HCT116 (cell line): ENCODE results near the gene CORO7. TPM values are rescaled to one million over a fixed set of nuclear protein-coding genes. Genes with fewer than 3 reads are reported as not detected.

Source experiments
- ATAC-seq: fragments of 200-7000 bp; cut with Tn5 transposase; 2 replicates; pipeline ENCODE4 v1.9.1; 2020; ENCODE audit warnings: mild to moderate bottlenecking, moderate library complexity
- BruUV-seq: library from RNA; stranded (reverse); fragments of 400-500 nt; replicated peaks from 2 replicates; lab custom pipeline; 2021; lab: Mats Ljungman, UMichigan
- CTCF ChIA-PET: fragments of 300-600 bp; sonication (Branson Sonifier 250); formaldehyde crosslinking; loops from one replicate; lab custom pipeline; 2021; ENCODE audit warnings: antibody characterized with exemption; lab: Charles Lee
- POLR2A ChIA-PET: fragments of 300-600, 350-600 bp; sonication (Branson Sonifier 250); formaldehyde crosslinking; loops from one replicate; lab custom pipeline; 2021; ENCODE audit warnings: antibody characterized with exemption; lab: Charles Lee
- RAD21 ChIA-PET, 2 experiments: fragments of 300-600 bp; sonication (Branson Sonifier 250); formaldehyde crosslinking; loops; one replicate each; lab custom pipeline; 2023; ENCODE audit warnings: low total read pairs in 2 of 2; ENCODE audit not compliant: uncharacterized antibody in 2 of 2, unreplicated experiment in 2 of 2, low non-redundant PET in 1 of 2; lab: Charles Lee
- DNase-seq: peaks from one replicate; pipeline ENCODE4 v3.0.0-alpha.2; 2010; ENCODE audit warnings: low read depth, low spot score
- H2AFZ ChIP-seq: fragments of 200-600 bp; shearing (Covaris generic), sonication (generic); 2 replicates; pipeline ENCODE4 v1.6.1; 2017; ENCODE audit warnings: low read depth, mixed run types, mixed read lengths, antibody characterized with exemption, low read length; ENCODE audit not compliant: poor library complexity, severe bottlenecking
- H3K27ac ChIP-seq: 2 replicates; pipeline ENCODE4 v1.5.1; 2012; ENCODE audit warnings: low read depth, low read length
- H3K27me3 ChIP-seq: fragments of 200-600 bp; sonication (generic); 2 replicates; pipeline ENCODE4 v1.6.1; 2016; ENCODE audit warnings: mixed run types, low read length, mixed read lengths; ENCODE audit not compliant: insufficient read depth
- H3K36me3 ChIP-seq, 2 experiments: fragments of 200-500 bp in 1 of 2; fragments of 200-600 bp in 1 of 2; sonication (Bioruptor generic) in 1 of 2; sonication (generic) in 1 of 2; 2 replicates each; pipeline versions ENCODE4 v1.5.1 to v1.6.1; 2014 to 2016; ENCODE audit warnings: low read length in 2 of 2, inconsistent platforms in 1 of 2, mixed read lengths in 1 of 2, mixed run types in 1 of 2; ENCODE audit not compliant: insufficient read depth in 2 of 2, control insufficient read depth in 1 of 2
- H3K4me1 ChIP-seq, 2 experiments: fragments of 200-600 bp in 1 of 2; sonication (generic) in 1 of 2; 2 replicates each; pipeline versions ENCODE4 v1.5.1 to v1.6.1; 2012 to 2017; ENCODE audit warnings: low read length in 2 of 2, inconsistent platforms in 1 of 2, mild to moderate bottlenecking in 1 of 2, mixed read lengths in 1 of 2, mixed run types in 1 of 2, moderate library complexity in 1 of 2; ENCODE audit not compliant: insufficient read depth in 2 of 2, control insufficient read depth in 1 of 2
- H3K4me2 ChIP-seq: fragments of 200-600 bp; sonication (generic); 2 replicates; pipeline ENCODE4 v1.6.1; 2017; ENCODE audit warnings: mixed run types, low read length, mixed read lengths
- H3K4me3 ChIP-seq, 2 experiments: fragments of 200-600 bp in 1 of 2; sonication (generic) in 1 of 2; replicated peaks in 1 of 2; 2 replicates each; pipeline ENCODE4 v1.5.1; 2011 to 2016; ENCODE audit warnings: low read length in 2 of 2, control low read depth in 1 of 2, low read depth in 1 of 2, mild to moderate bottlenecking in 1 of 2, mixed read lengths in 1 of 2, mixed run types in 1 of 2
- H3K79me2 ChIP-seq: fragments of 200-600 bp; sonication (generic); 2 replicates; pipeline ENCODE4 v1.6.1; 2017; ENCODE audit warnings: mild to moderate bottlenecking, mixed run types, low read length, moderate library complexity, mixed read lengths; ENCODE audit not compliant: insufficient read depth
- H3K9ac ChIP-seq: fragments of 200-600 bp; sonication (generic); 2 replicates; pipeline ENCODE4 v1.6.1; 2016; ENCODE audit warnings: low read length, mixed read lengths
- H3K9me2 ChIP-seq: fragments of 200-600 bp; sonication (generic), shearing (Covaris generic); 2 replicates; pipeline ENCODE4 v1.6.1; 2017; ENCODE audit warnings: mixed run types, mild to moderate bottlenecking, moderate library complexity; ENCODE audit not compliant: insufficient read depth
- H3K9me3 ChIP-seq, 2 experiments: fragments of 200-500 bp in 1 of 2; fragments of 200-600 bp in 1 of 2; sonication (Bioruptor generic) in 1 of 2; sonication (generic) in 1 of 2; 2 replicates each; pipeline ENCODE4 v1.6.1; 2014 to 2017; ENCODE audit warnings: low read length in 2 of 2, mixed read lengths in 2 of 2, inconsistent platforms in 1 of 2, low read depth in 1 of 2, mild to moderate bottlenecking in 1 of 2, mixed run types in 1 of 2, moderate library complexity in 1 of 2; ENCODE audit not compliant: control insufficient read depth in 1 of 2, insufficient read depth in 1 of 2
- H4K20me1 ChIP-seq: fragments of 200-600 bp; sonication (generic), shearing (Covaris generic); 2 replicates; pipeline ENCODE4 v1.6.1; 2017; ENCODE audit warnings: mixed run types, mild to moderate bottlenecking, moderate library complexity; ENCODE audit not compliant: insufficient read depth
- ATF3 ChIP-seq: IDR thresholded peaks from 2 replicates; pipeline ENCODE4 v1.6.1; 2012
- MAX ChIP-seq: IDR thresholded peaks from 2 replicates; pipeline ENCODE4 v1.6.1; 2012
- POLR2A ChIP-seq: IDR thresholded peaks from 2 replicates; pipeline ENCODE4 v1.7.0; 2011; ENCODE audit warnings: borderline replicate concordance; ENCODE audit not compliant: insufficient read depth, insufficient read length; ENCODE audit errors: extremely low read depth
- POLR2AphosphoS5 ChIP-seq: IDR thresholded peaks from 2 replicates; pipeline ENCODE4 v1.6.1; 2011; ENCODE audit warnings: mild to moderate bottlenecking, low read depth, low read length, moderate library complexity
- SIN3A ChIP-seq: IDR thresholded peaks from 2 replicates; pipeline ENCODE4 v1.6.1; 2012; ENCODE audit warnings: low read depth
- SRF ChIP-seq: IDR thresholded peaks from 2 replicates; pipeline ENCODE4 v1.6.1; 2012; ENCODE audit warnings: low read depth
- ZBTB33 ChIP-seq: IDR thresholded peaks from 2 replicates; pipeline ENCODE4 v1.6.1; 2011; ENCODE audit warnings: mild to moderate bottlenecking, low read length, moderate library complexity; ENCODE audit not compliant: insufficient replicate concordance; ENCODE audit errors: extremely low read depth
- ZFX ChIP-seq: fragments of 450-650 bp; IDR thresholded peaks from 2 replicates; pipeline ENCODE4 v1.6.1; 2017
- intact Hi-C: fragments of 100-400 bp; cut with micrococcal nuclease; formaldehyde crosslinking; loops from 2 replicates; pipeline ENCODE4 v1.10.0; 2022
- total RNA-seq: library from RNA; stranded (reverse); gene quantifications from one replicate; pipeline ENCODE4 v1.2.1, GENCODE V29; 2021; ENCODE audit not compliant: unreplicated experiment

Gene CORO7
- total RNA-seq, 1 experiment from 2014 or later = 21.3 TPM

- TF ChIP-seq ZBTB33 (no peak), SRF (no peak), POLR2A (no peak), ATF3 (no peak), MAX (no peak), POLR2AphosphoS5 (no peak), ZFX (no peak), SIN3A (no peak)
- ATAC-seq (no peak), DNase-seq (no peak)
- ChIA-PET CTCF (no interaction called here), RAD21 (interaction anchor here in 1 of 2 experiments (0.8 kb wide), 1 partner anchor 17 kb away, joined by 3 read pairs; no protein-coding TSS in a partner anchor), POLR2A (no interaction called here)
- Histone ChIP-seq H3K9me3 (no peaks in the 10 kb centered on the region), H4K20me1 (no peaks in the 10 kb centered on the region), H2AFZ (no peak overlapping the region), H3K4me1 (peaks cover 20 to 44% of the 10 kb centered on the region in 2 experiments), H3K4me2 (peak overlapping the region; percentile 78), H3K9ac (peak overlapping the region; percentile 77), H3K4me3 (peak overlapping the region; percentile 63 to 80), H3K36me3 (no peaks in the 10 kb centered on the region), H3K79me2 (peaks cover 10% of the 10 kb centered on the region), H3K27me3 (no peaks in the 10 kb centered on the region), H3K9me2 (no peaks in the 10 kb centered on the region), H3K27ac (peak overlapping the region; percentile 45)
- intact Hi-C loops = no loop called here
- BruUV-seq = TSS peak; percentile 90
Measured at GRCh38 chr16:4306470-4307214, 109.8 kb downstream of the CORO7 start.

Other genes with a start within 250 kb of the CORO7 start
- not detected for gene SRL, start 174.5 kb downstream of the CORO7 start, total RNA-seq
- gene TFAP4, start 143.6 kb downstream of the CORO7 start, total RNA-seq = 37.1 TPM
- 18.2 TPM for gene GLIS2, start 100.5 kb downstream of the CORO7 start, total RNA-seq
- gene PAM16, start 65.3 kb downstream of the CORO7 start, total RNA-seq = 102 TPM
- 6.3 TPM for gene VASN, start 44.7 kb downstream of the CORO7 start, total RNA-seq
- 93.3 TPM for gene DNAJA3, start 9.3 kb upstream of the CORO7 start, total RNA-seq
- 76.7 TPM for gene NMRAL1, start 58.0 kb upstream of the CORO7 start, total RNA-seq
- 55.1 TPM for gene HMOX2, start 59.8 kb upstream of the CORO7 start, total RNA-seq
- gene CDIP1, start 122.2 kb upstream of the CORO7 start, total RNA-seq = 7.2 TPM
- 0.10 TPM for gene C16orf96, start 139.7 kb upstream of the CORO7 start, total RNA-seq
- 45.9 TPM for gene UBALD1, start 198.3 kb upstream of the CORO7 start, total RNA-seq
- gene MGRN1, start 208.2 kb upstream of the CORO7 start, total RNA-seq = 50.6 TPM